ENCODE results near the gene TFEB. TPM values are rescaled to one million over a fixed set of nuclear protein-coding genes. Genes with fewer than 3 reads are reported as not detected.

The TFEB gene
- total and polyA plus RNA-seq, 2 donors (not counting 1 experiment from before 2014, with no cell fraction given) = 1.9 to 7.6 TPM

- no peak for DNase-seq (ENCODE audit: low read depth in 2 of 2)
- Histone ChIP-seq H3K27me3 (ENCODE audit: control insufficient read depth, insufficient read depth, low read length) (peaks cover 40% of the 10 kb centered on the region), H3K4me1 (ENCODE audit: control insufficient read depth, extremely low read depth, insufficient read depth, low read length) (no peaks in the 10 kb centered on the region), H3K4me3 (replicated peaks in 1 of 4; ENCODE audit: control extremely low read depth in 1 of 4, insufficient read depth in 1 of 4, low read depth in 3 of 4, low read length in 4 of 4) (no peak overlapping the region), H2AFZ (ENCODE audit: low read length) (no peak overlapping the region), H3K27ac (ENCODE audit: insufficient read depth, low read length) (no peak overlapping the region), H4K20me1 (ENCODE audit: control insufficient read depth, extremely low read depth, insufficient read depth, low read length) (no peaks in the 10 kb centered on the region), H3K36me3 (ENCODE audit: control insufficient read depth, insufficient read depth, low read length) (no peaks in the 10 kb centered on the region), H3K9me3 (ENCODE audit: control insufficient read depth, insufficient read depth, low read depth, low read length) (no peaks in the 10 kb centered on the region), H3K4me2 (ENCODE audit: extremely low read depth, insufficient read depth, low read length) (no peak overlapping the region), H3K79me2 (ENCODE audit: control insufficient read depth, insufficient read depth, low read length) (no peaks in the 10 kb centered on the region), H3K9ac (ENCODE audit: insufficient read depth, low read length) (no peak overlapping the region)
- no peak for TF ChIP-seq CTCF (conservative IDR thresholded peaks at IDR 0.05 in 1 of 2, IDR thresholded peaks at IDR 0.05 in 1 of 2; ENCODE audit: low read depth in 1 of 2, low read length in 2 of 2)
- no peak for TF ChIP-seq EZH2 (IDR thresholded peaks at IDR 0.05; ENCODE audit: low read length, missing control alignments)
Measured at GRCh38 chr6:41642960-41643898, 92.2 kb downstream of the TFEB start.

GRCh38 chr6:41642090-41642959, 93.1 kb downstream of the TFEB start:
- TF ChIP-seq CTCF (conservative IDR thresholded peaks at IDR 0.05 in 1 of 2, IDR thresholded peaks at IDR 0.05 in 1 of 2; ENCODE audit: low read depth in 1 of 2, low read length in 2 of 2) (no peak), EZH2 (IDR thresholded peaks at IDR 0.05; ENCODE audit: low read length, missing control alignments) (no peak)
- Histone ChIP-seq H3K27me3 (ENCODE audit: control insufficient read depth, insufficient read depth, low read length) (peaks cover 48% of the 10 kb centered on the region), H4K20me1 (ENCODE audit: control insufficient read depth, extremely low read depth, insufficient read depth, low read length) (no peaks in the 10 kb centered on the region), H3K79me2 (ENCODE audit: control insufficient read depth, insufficient read depth, low read length) (no peaks in the 10 kb centered on the region), H3K4me3 (replicated peaks in 1 of 4; ENCODE audit: control extremely low read depth in 1 of 4, insufficient read depth in 1 of 4, low read depth in 3 of 4, low read length in 4 of 4) (no peak overlapping the region), H3K9ac (ENCODE audit: insufficient read depth, low read length) (no peak overlapping the region), H3K36me3 (ENCODE audit: control insufficient read depth, insufficient read depth, low read length) (no peaks in the 10 kb centered on the region), H2AFZ (ENCODE audit: low read length) (no peak overlapping the region), H3K9me3 (ENCODE audit: control insufficient read depth, insufficient read depth, low read depth, low read length) (no peaks in the 10 kb centered on the region), H3K4me1 (ENCODE audit: control insufficient read depth, extremely low read depth, insufficient read depth, low read length) (no peaks in the 10 kb centered on the region), H3K4me2 (ENCODE audit: extremely low read depth, insufficient read depth, low read length) (no peak overlapping the region), H3K27ac (ENCODE audit: insufficient read depth, low read length) (no peak overlapping the region)
- no peak for DNase-seq (ENCODE audit: low read depth in 2 of 2)

- Histone ChIP-seq H3K4me2 (ENCODE audit: extremely low read depth, insufficient read depth, low read length) (no peak overlapping the region), H3K4me3 (replicated peaks in 1 of 4; ENCODE audit: control extremely low read depth in 1 of 4, insufficient read depth in 1 of 4, low read depth in 3 of 4, low read length in 4 of 4) (no peak overlapping the region), H3K36me3 (ENCODE audit: control insufficient read depth, insufficient read depth, low read length) (no peaks in the 10 kb centered on the region), H3K9me3 (ENCODE audit: control insufficient read depth, insufficient read depth, low read depth, low read length) (no peaks in the 10 kb centered on the region), H3K4me1 (ENCODE audit: control insufficient read depth, extremely low read depth, insufficient read depth, low read length) (no peaks in the 10 kb centered on the region), H4K20me1 (ENCODE audit: control insufficient read depth, extremely low read depth, insufficient read depth, low read length) (no peaks in the 10 kb centered on the region), H3K27me3 (ENCODE audit: control insufficient read depth, insufficient read depth, low read length) (peaks cover 55% of the 10 kb centered on the region), H3K27ac (ENCODE audit: insufficient read depth, low read length) (no peak overlapping the region), H3K79me2 (ENCODE audit: control insufficient read depth, insufficient read depth, low read length) (no peaks in the 10 kb centered on the region), H3K9ac (ENCODE audit: insufficient read depth, low read length) (no peak overlapping the region), H2AFZ (ENCODE audit: low read length) (no peak overlapping the region)
- DNase-seq (ENCODE audit: low read depth in 2 of 2) = no peak
- TF ChIP-seq EZH2 (IDR thresholded peaks at IDR 0.05; ENCODE audit: low read length, missing control alignments) = no peak
Measured at GRCh38 chr6:41641352-41641925, 94.0 kb downstream of the TFEB start.
